Subcutaneous abdominal adipose tissue (tissue), 5 donors: ENCODE measurements around the gene ZSCAN23.

Experiments used
- H3K27ac ChIP-seq: one replicate; pipeline ENCODE4 v1.7.0; 2013; ENCODE audit warnings: low read depth, mild to moderate bottlenecking, inconsistent platforms, low read length, moderate library complexity
- H3K27me3 ChIP-seq, 5 donors: one replicate each; pipeline ENCODE4 v1.7.0; 2013; ENCODE audit warnings: low read length in 5 of 5, inconsistent platforms in 1 of 5; ENCODE audit not compliant: control insufficient read depth in 5 of 5, insufficient read depth in 4 of 5
- H3K36me3 ChIP-seq, 5 donors: one replicate each; pipeline ENCODE4 v1.7.0; 2013; ENCODE audit warnings: low read length in 5 of 5; ENCODE audit not compliant: control insufficient read depth in 5 of 5, insufficient read depth in 5 of 5
- H3K4me1 ChIP-seq, 5 donors: one replicate each; pipeline ENCODE4 v1.7.0; 2013; ENCODE audit warnings: low read length in 5 of 5, mild to moderate bottlenecking in 3 of 5, moderate library complexity in 1 of 5; ENCODE audit not compliant: control insufficient read depth in 5 of 5, insufficient read depth in 5 of 5
- H3K4me3 ChIP-seq, 5 donors: one replicate each; pipeline ENCODE4 v1.7.0; 2013; ENCODE audit warnings: low read length in 5 of 5, low read depth in 1 of 5
- H3K9ac ChIP-seq, 5 donors: one replicate each; pipeline ENCODE4 v1.7.0; 2013; ENCODE audit warnings: low read length in 5 of 5, mild to moderate bottlenecking in 4 of 5, moderate library complexity in 3 of 5
- H3K9me3 ChIP-seq, 5 donors: one replicate each; pipeline ENCODE4 v1.7.0; 2013; ENCODE audit warnings: low read length in 5 of 5; ENCODE audit not compliant: control insufficient read depth in 5 of 5
- donor health status: healthy.
- donor health status: healthy.
- donor health status: healthy.
- donor health status: healthy.
- donor health status: healthy.

The ZSCAN23 gene

GRCh38 chr6:28442586-28442985, 705 bp downstream of the ZSCAN23 start:
- H3K27ac ChIP-seq = no peak overlapping the region
- peaks cover 0 to 8% (median 0%) of the 10 kb centered on the region in 5 donors for H3K36me3 ChIP-seq
- H3K9me3 ChIP-seq = no peaks in the 10 kb centered on the region
- peak overlapping the region in 4 of 5 donors; percentile 57 to 83 (median 73) for H3K9ac ChIP-seq
- peaks cover 7 to 19% (median 15%) of the 10 kb centered on the region in 5 donors for H3K27me3 ChIP-seq
- H3K4me1 ChIP-seq = peaks cover 0 to 22% (median 18%) of the 10 kb centered on the region in 5 donors
- H3K4me3 ChIP-seq = peak overlapping the region; percentile 92 to 99 (median 93)

- no peaks in the 10 kb centered on the region for H3K27me3 ChIP-seq
- no peaks in the 10 kb centered on the region for H3K9me3 ChIP-seq
- peaks cover 3 to 14% (median 6%) of the 10 kb centered on the region in 5 donors for H3K36me3 ChIP-seq
- H3K4me1 ChIP-seq = no peaks in the 10 kb centered on the region
- H3K9ac ChIP-seq = no peak overlapping the region
- no peak overlapping the region for H3K27ac ChIP-seq
- H3K4me3 ChIP-seq = no peak overlapping the region
Measured at GRCh38 chr6:28436404-28436803, 6.9 kb downstream of the ZSCAN23 start.

- H3K4me1 ChIP-seq = no peaks in the 10 kb centered on the region
- no peaks in the 10 kb centered on the region for H3K27me3 ChIP-seq
- no peak overlapping the region for H3K4me3 ChIP-seq
- H3K36me3 ChIP-seq = peaks cover 3 to 7% (median 6%) of the 10 kb centered on the region in 5 donors
- no peak overlapping the region for H3K27ac ChIP-seq
- no peaks in the 10 kb centered on the region for H3K9me3 ChIP-seq
- no peak overlapping the region for H3K9ac ChIP-seq
Measured at GRCh38 chr6:28433119-28433518, 10.2 kb downstream of the ZSCAN23 start.

GRCh38 chr6:28429781-28430180, 13.5 kb downstream of the ZSCAN23 start:
- Histone ChIP-seq H3K4me1 (no peaks in the 10 kb centered on the region), H3K9me3 (no peaks in the 10 kb centered on the region), H3K9ac (no peak overlapping the region), H3K27me3 (no peaks in the 10 kb centered on the region), H3K36me3 (peaks cover 0 to 7% (median 5%) of the 10 kb centered on the region in 5 donors), H3K27ac (no peak overlapping the region), H3K4me3 (no peak overlapping the region)

- Histone ChIP-seq H3K9me3 (no peaks in the 10 kb centered on the region), H3K27ac (no peak overlapping the region), H3K27me3 (no peaks in the 10 kb centered on the region), H3K4me3 (no peak overlapping the region), H3K36me3 (peaks cover 0 to 6% (median 3%) of the 10 kb centered on the region in 5 donors), H3K9ac (no peak overlapping the region), H3K4me1 (no peaks in the 10 kb centered on the region)
Measured at GRCh38 chr6:28425944-28426541, 17.2 kb downstream of the ZSCAN23 start.

GRCh38 chr6:28424163-28424562, 19.1 kb downstream of the ZSCAN23 start:
- H3K36me3 ChIP-seq = peaks cover 0 to 7% (median 6%) of the 10 kb centered on the region in 5 donors
- no peaks in the 10 kb centered on the region for H3K9me3 ChIP-seq
- H3K9ac ChIP-seq = no peak overlapping the region
- H3K27me3 ChIP-seq = no peaks in the 10 kb centered on the region
- H3K4me1 ChIP-seq = no peaks in the 10 kb centered on the region
- H3K4me3 ChIP-seq = no peak overlapping the region
- H3K27ac ChIP-seq = no peak overlapping the region

- Histone ChIP-seq H3K9me3 (no peaks in the 10 kb centered on the region), H3K4me1 (no peaks in the 10 kb centered on the region), H3K9ac (no peak overlapping the region), H3K27me3 (no peaks in the 10 kb centered on the region), H3K4me3 (no peak overlapping the region), H3K27ac (no peak overlapping the region), H3K36me3 (peaks cover 0 to 7% (median 6%) of the 10 kb centered on the region in 5 donors)
Measured at GRCh38 chr6:28423546-28423945, 19.7 kb downstream of the ZSCAN23 start.

- Histone ChIP-seq H3K36me3 (no peaks in the 10 kb centered on the region), H3K4me1 (no peaks in the 10 kb centered on the region), H3K9me3 (peaks cover 0 to 3% (median 0%) of the 10 kb centered on the region in 5 donors), H3K9ac (no peak overlapping the region), H3K4me3 (no peak overlapping the region), H3K27me3 (no peaks in the 10 kb centered on the region), H3K27ac (no peak overlapping the region)
Measured at GRCh38 chr6:28413681-28414080, 29.6 kb downstream of the ZSCAN23 start.

GRCh38 chr6:28410767-28411166, 32.5 kb downstream of the ZSCAN23 start:
- Histone ChIP-seq H3K27me3 (peaks cover 0 to 5% (median 0%) of the 10 kb centered on the region in 5 donors), H3K4me3 (no peak overlapping the region), H3K36me3 (no peaks in the 10 kb centered on the region), H3K9me3 (peaks cover 0 to 3% (median 0%) of the 10 kb centered on the region in 5 donors), H3K27ac (no peak overlapping the region), H3K4me1 (no peaks in the 10 kb centered on the region), H3K9ac (no peak overlapping the region)

GRCh38 chr6:28408076-28408802, 35.1 kb downstream of the ZSCAN23 start:
- Histone ChIP-seq H3K27ac (no peak overlapping the region), H3K9ac (no peak overlapping the region), H3K27me3 (peaks cover 0 to 5% (median 0%) of the 10 kb centered on the region in 5 donors), H3K4me1 (no peaks in the 10 kb centered on the region), H3K36me3 (no peaks in the 10 kb centered on the region), H3K9me3 (peaks cover 0 to 3% (median 0%) of the 10 kb centered on the region in 5 donors), H3K4me3 (no peak overlapping the region)
